Measurements from ENCODE around the gene RAB27A.
A peak's percentile ranks its signal among the peaks of the same experiment; 100 is the strongest.
"Not testable (repeated sequence)": the region's sequence is repeated elsewhere in the genome, so short reads cannot be mapped to it uniquely, and the experiment has no call there.

Gene RAB27A

DNA sequence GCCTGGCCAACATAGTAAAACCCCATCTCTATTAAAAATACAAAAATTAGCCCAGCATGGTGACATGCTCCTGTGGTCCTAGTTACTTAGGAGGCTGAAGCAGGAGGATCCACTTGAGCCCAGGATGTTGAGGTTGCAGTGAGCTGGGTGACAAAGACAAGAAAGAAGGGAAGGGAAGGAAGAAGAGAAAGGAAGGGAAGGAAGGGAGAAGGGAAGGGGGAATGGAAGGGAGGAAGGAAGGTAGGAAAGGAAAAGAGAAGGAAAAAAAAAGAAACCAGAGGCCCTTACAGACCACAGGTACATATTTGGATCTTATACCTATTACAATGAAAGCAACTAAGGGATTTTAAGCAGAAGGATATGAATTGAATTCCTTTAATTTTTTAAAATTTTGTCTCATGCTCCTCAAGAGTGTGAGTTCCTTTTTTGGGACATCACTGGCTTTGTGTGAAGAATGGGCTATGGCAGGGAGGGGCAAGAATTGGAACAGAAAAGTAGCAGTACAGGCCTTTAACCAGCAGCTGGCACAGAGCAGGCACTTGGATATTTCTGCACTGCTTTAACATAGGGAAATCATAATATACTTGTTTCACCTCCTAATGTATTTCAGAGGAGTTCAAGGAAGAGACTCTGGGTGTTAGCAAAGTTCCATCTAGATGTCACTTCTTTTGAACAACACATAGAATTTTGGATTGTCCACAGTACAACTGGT is 7.9 kb downstream of the RAB27A start:
- no peak for DNase-seq (ENCODE audit: low read depth)

DNA sequence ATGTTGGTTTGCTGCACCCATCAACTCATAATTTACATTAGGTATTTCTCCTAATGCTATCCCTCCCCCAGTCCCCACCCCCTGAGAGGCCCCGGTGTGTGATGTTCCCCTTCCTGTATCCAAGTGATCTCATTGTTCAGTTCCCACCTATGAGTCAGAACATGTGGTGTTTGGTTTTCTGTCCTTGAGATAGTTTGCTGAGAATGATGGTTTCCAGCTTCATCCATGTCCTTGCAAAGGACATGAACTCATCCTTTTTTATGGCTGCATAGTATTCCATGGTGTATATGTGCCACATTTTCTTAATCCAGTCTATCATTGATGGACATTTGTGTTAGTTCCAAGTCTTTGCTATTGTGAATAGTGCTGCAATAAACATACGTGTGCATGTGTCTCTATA is 9.0 kb downstream of the RAB27A start:
- DNase-seq (ENCODE audit: low read depth), result not testable (repeated sequence)

DNA sequence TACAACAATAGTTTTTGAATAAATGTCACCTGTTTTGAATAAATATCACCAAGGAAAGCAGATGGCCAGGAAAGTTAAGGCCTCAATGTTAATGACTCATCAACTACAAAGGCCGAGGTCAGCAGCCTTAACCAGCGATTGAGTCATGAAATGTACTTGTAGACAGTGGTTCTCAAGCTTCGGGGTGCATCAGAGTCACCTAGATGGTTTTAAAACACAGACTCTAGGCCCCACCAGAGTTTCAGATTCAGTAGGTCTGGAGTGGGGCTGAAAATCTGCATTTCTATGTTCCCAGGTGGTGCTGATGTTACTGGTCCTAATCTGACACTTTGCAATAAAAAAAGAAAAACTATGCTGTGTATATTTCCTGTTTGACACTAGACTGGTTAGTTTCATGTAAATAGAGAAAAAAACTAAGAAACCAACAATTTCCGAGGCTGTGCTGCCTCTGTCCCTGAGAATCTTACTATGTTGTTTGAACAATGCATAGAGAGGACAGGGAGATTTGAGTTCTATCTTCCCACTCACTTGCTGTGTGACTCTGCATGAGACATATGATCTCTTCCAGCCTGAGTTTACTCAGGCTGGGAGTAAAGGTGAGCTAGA is 9.8 kb downstream of the RAB27A start:
- peak; percentile 34 for DNase-seq (ENCODE audit: low read depth)

DNA sequence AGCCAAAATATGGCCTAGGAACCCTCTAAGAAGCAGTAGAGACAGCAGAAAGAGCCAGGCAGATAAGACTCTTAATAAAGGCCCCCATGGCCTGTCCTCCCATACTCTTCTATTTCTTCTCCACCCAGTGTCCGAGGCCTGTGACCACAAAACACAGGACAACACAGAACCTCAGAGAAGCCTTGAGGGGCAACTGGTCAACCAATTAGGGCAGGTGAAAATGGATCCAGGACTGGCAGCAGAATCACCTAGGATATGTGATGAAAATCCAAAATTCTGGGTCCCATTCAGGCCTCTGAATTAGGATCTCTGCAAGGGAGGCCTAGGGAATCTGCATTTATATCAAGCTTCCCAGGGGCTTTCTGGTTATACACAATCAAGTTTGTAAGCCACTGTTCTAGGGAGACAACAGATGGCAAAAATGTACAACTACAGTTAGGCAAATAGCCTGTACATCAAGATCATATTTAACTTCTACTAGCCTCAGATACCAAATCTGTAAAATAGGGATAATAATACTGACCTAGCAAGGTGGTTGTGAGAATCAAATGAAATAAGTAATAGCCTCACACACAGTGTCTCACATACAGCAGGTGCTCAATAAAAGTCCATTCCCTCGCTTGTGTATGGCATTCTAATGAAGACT is 10.4 kb downstream of the RAB27A start:
- DNase-seq (ENCODE audit: low read depth), result no peak

DNA sequence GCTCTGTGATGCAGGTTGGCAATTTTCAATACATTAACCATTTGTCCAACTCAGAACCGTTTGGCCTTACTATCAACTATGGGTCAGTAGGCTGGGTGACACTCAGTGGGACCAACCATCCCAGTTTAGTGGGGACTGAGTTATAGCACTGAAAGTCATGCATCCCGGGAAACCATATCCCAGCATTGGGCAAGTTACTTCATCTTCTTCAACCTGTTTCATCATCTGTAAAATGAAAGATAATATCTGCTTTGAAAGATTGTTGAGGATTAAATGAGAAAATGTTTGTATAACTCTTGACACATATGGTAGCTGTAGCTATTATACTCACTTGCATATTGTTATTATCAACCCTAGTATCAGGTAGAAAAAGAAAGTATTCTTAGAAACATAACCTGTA is 11.9 kb downstream of the RAB27A start:
- no peak for DNase-seq (ENCODE audit: low read depth)

DNA sequence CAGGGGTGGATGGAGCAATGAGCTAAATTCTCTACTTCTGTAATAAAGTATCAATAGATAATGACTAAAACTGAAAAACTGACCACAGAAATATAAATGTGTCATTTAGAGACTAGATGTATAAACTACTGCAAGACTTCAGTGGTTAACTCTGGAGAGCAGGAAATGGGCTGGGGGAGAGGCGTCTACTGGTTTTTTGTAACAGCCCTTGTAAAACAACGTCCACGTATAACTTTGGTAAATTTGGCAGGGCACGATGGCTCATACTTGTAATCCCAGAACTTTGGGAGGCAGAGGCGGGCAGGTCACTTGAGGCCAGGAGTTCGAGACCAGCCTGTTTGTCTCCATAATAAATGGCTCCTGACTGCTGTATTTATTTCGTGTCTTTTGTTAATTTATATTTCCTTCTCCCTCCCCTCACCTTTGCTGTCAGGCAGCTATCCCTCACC is 12.5 kb downstream of the RAB27A start:
- peak; percentile 35 for DNase-seq (ENCODE audit: low read depth)

DNA sequence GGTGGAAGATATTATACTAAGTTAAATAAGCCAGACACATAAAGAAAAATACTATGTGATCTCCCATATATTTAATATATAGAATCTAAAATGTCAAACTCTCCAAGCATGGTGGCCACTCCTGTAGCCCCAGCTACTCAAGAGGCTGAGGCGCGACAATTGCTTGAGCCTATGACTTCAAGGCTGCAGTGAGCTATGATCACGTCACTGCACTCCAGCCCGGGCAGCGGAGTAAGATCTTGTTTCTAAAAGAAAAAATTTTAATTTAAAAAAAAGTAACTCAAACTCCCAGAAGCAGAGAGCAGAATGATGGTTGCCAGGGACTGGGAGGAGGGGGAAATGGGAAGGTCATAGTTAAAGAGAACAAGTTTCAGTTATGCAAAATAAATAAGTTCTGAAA is 13.3 kb downstream of the RAB27A start:
- no peak for DNase-seq (ENCODE audit: low read depth)

DNA sequence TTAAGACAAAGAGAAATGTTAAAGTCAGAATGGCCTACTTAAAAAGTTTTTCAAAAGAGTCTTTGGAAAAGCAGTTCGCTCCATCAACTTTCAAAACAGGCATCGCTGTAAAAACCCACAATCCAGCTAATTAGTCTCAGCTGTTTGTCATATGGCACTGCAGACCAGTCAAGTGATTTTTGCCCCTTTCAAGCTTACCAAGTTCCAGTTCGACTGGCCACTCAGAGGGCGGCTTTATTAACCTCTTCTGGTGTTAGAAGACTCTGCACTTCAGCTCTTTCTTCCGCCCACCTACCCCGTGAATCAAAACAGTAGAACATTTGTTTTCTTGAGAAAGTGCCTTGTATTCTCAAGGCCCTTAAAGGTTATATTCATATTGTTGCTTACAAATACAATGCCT is 19.3 kb downstream of the RAB27A start:
- no peak for DNase-seq (ENCODE audit: low read depth)

DNA sequence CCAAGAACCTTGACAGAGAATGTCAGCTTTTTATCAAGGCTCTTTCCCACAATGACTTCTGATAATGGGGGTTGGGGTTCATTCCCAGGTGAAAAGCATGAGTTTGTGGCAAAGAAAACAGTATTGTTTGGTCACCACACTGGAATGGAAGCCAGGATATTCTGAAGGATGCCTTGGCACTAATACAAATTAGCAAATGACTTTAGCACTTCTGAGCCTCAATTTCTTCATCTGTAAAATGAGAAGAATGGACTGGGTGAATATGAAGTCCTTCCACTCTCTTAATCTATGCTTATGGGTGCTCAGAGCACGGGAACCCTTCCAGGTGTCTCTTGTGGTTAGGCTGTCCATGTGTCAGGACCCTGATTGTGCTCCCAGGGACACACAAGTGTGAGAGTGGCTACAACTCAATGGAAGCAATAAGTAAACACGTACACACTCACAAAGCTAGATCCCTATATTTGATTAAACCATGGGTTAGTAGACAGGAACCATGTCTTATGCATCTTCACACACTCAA is 21.4 kb downstream of the RAB27A start:
- DNase-seq (ENCODE audit: low read depth), result no peak

DNA sequence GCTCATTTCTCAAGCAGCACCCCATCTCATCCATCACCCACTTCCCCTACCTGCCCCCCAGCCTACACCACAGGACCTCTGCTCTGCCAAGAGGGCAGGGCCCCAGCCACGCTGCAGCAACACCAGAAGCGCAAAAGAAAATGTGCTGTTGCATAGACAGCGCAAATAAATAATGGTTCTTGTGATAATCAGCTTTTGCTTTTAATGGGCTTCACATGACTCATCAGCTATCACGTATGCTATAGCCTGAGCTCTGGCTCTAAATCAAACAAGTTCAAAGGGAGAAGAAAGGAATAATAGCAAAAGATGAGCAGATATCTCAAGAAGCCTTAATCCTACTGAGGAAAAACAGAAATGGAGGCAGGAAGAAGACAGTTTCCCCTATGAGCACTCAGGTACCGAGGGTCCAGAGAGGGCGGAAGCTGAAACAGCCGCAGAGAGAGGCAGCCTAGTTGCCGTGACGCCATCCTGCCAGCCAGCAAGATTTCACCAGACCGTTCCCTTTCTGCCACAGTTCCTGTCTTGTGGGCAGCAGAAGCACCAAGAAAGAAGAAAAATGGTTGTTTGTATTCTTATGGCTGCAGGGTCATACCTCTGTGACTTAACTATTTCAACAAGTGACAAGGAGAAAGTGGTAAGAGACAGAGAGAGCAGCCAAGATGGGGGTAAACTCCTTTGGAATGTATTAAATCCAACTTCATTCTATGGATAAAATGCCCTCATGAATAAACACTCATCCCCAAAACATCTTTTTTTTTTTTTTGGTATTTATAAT is 22.0 kb downstream of the RAB27A start:
- DNase-seq (ENCODE audit: low read depth), result peak; percentile 57

DNA sequence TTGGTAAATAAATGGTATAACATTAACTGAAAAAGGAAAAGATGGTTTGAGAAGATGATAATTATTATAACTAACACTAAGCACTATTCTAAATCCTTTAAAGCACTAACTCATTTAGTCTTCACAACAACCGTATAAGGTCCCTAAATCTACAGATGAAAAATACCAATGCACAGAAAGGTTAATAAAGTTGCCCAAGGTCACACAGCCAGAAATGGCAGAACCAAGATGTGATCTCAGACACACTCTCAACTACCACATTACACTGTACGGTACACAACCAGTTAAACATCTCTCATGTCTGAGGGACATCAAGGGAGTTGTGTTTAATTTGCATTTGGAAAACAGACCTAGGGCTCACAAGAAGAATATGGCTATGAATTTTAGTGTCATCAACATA is 23.1 kb downstream of the RAB27A start:
- no peak for DNase-seq (ENCODE audit: low read depth)

DNA sequence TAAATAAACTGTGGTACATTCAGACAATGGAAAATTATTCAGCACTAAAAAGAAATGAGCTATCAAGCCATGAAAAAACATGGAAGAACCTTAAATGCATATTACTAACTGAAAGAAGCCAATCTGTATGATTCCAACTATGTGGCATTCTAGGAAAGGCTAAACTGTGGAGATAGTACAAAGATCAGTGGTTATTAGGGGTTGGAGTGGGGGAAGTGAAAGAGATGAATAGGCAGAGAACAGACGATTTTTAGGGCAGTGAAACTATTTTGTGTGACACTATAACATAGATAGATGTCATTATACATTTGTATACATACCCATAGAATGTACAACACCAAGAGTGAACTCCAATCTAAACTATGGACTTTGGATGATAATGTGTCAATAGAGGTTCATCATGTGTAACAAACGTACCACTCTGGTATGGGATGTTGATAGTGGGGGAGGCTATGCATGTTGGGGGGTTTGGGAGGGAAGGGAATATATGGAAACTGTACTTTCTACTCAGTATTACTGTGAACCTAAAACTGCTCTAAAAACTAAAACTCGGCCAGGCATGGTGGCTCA is 29.0 kb downstream of the RAB27A start:
- no peak for DNase-seq (ENCODE audit: low read depth)

DNA sequence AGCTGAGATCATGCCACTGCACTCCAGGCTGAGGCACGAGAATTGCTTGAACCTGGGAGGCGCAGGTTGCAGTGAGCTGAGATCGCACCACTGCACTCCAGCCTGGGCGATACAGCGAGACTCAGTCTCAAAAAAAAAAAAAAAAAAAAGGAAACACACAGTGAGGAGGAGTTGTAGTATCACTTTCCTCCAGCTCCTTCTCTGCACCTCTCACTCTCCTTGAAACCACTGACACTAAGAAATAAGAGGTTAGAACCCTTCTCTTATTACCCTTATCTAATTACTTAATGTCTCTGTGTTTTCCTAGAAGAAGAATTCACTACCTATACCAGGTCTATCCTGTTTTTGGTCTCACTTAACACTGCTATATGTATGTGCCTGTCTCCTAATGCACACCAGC is 31.7 kb downstream of the RAB27A start:
- no peak for DNase-seq (ENCODE audit: low read depth)

DNA sequence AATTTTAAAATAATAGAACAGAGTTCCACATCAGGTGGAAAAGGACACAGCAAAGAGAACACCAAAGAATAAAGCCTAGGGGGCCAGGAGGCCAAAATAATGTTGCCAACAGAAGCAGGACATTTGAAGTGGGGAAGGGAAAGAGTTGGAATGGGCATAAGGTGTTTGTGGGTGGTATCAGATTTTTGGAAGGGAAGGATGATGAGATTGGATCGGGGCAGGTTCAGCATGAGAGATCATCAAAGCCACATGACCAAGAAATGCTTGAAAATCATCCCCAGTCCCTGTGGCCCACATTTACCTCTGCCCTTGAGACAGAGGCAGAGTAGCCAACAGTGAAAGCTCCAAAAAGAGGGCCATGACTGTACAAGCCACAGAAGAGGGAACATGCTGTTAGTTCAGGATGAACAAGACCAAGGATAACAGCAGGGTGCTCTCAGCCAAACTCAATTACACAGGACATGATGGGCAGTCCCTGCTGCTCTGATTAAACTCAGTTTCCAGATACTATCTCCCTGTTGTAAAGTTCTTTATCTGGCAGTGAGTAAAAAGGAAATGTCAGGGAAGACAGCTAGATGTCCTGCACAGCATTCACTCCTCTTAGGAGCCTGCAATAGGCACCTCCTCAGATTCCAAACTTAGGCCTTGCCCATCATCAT is 32.5 kb downstream of the RAB27A start:
- no peak for DNase-seq (ENCODE audit: low read depth)

DNA sequence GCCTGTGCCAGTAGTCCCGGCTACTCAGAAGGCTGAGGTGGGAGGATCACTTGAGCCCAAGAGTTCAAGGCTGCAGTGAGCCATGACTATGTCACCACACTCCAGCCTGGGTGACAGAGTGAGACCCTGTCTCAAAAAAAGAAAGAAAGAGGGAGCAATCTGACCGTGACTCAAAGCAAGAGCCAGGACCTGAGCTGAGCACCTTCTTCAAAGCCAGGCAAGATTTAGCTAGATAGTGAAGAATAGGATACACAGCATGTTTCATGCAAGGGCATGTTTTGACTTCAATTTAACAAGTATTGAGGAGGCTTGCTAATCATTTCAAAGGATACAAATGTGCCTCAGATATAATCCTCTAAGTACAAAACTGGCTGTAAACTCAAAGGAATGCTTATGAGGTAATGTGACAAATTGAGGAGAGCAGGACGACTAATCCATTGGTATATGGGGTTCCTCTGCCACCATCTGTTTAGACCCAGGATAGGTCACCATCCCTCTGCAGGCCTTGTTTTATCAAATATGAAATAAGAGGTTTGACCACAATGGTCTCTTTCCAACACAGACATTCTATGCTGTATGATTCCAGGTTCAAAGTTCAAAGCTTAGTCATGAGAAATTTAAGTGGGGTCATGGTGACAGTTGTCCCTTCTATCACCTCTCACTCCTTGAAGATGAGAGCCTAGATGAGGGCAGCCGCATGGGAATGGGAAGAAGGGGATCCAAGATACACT is 33.2 kb downstream of the RAB27A start:
- no peak for DNase-seq (ENCODE audit: low read depth)

DNA sequence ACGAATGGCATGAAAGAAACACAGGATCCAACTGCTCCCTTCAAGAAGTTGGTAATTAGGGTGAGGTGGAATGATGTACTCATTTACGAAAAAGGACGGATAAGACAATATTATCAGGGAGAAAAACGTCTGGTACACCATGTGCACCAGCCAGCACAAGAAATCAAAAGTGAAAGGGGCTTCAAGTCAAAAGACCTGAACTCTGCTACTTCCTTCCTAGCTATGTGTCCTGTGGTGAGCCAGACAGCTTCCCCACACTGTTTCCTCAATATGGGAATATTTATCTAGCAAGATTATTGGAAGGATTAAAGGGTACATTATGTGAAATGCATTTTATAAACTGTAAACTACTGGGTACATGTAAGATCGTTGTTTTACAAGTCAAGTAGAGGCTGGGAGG is 33.9 kb downstream of the RAB27A start:
- no peak for DNase-seq (ENCODE audit: low read depth)

DNA sequence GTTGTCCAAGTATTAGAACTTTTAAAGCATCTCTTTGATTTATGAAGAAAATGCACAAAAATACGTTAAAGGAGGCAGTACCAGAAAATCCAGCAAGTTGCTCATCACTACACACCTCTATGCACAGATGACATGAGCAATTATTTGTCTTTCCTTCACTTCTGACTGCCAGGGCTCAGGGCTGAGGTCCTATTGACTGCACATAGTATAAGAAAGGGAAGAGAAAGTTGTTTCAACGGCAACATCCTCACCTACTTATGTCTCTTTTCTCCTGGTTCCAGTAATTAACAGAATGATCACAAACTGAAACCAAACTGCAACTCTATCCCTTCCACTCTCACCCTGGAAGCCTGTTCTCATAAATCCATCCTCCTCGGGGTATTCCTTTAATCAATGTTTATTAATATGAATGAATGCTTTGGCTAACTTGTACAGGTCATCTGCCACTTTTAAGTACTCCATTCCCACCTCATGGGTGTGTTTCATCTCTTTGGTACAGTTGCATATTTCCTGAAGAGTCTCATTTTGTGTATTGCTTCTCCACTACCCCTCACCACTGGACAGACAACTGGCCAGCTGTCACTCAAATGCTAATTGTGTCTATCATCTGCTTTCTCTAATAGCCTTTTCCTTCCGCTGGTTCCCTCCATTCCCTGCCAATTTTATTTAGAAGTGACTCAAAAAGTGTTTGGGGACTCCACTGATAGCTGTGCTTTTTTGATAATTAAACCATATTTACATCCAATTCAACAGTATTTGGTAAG is 34.5 kb downstream of the RAB27A start:
- no peak for DNase-seq (ENCODE audit: low read depth)

DNA sequence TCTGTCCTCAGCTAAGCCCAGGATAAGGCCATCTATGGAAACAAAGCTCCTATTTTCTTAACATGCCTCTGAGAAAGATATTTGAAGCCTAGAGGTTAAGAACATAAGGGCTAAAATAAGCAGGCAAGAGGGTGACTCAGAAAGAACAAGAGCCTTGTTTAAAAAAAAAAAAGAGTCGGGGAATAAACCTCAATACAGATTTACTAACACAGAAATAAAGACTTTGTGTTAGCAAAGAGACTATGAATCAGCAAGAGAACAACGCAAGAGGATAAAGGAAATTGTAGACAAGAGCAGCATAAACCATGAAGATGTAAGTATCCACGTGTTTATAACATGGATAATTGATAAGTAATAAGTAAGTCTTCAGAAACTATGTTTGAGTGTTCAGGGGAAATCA is 36.0 kb downstream of the RAB27A start:
- no peak for DNase-seq (ENCODE audit: low read depth)

DNA sequence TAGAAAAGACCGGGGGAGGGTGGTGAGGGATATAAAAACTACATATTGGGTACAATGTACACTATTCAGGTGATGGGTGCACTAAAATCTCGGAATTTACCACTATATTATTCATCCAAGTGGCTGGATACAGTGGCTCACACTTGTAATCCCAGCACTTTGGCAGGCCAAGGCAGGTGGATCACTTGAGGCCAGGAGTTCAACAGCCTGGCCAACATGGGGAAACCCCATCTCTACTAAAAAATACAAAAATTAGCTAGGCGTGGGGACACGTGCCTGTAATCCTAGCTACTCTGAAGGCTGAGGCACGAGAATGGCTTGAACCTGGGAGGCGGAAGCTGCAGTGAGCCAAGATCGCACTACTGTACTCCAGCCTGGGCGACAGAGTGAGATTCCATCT is 37.4 kb downstream of the RAB27A start:
- not testable (repeated sequence) for DNase-seq (ENCODE audit: low read depth)

DNA sequence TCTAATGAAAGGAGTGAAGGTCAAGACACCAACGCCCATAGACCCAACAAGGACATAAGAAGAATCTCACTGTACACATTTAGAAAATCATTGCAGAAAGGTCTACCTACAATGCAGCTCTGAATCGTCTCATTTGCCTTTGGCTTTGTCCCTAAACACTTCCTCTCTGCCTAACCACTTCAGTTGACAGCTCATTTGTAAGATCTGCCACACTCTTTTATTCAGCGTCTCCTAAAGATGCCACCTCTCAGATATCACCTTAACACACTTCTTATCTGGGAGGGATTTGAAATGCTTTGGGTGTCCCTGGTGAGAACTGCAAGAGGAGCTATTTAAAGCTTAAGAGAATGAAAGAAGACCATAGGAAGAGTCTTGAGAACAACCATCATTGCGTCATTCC is 38.7 kb downstream of the RAB27A start:
- DNase-seq (ENCODE audit: low read depth), result no peak

Data from activated T-helper 1 cell treated with Interleukin-2 at 50 U/mL for 16 hours (primary cell).